ENCODE measurements around the gene RNU1-2. TPM values are rescaled to one million over a fixed set of nuclear protein-coding genes. Genes with fewer than 3 reads are reported as not detected.
"Not testable (repeated sequence)": the region's sequence is repeated elsewhere in the genome, so short reads cannot be mapped to it uniquely, and the experiment has no call there.

RNU1-2 gene
- total RNA-seq, 1 donor from 2014 or later, result 3,598 TPM

DNA sequence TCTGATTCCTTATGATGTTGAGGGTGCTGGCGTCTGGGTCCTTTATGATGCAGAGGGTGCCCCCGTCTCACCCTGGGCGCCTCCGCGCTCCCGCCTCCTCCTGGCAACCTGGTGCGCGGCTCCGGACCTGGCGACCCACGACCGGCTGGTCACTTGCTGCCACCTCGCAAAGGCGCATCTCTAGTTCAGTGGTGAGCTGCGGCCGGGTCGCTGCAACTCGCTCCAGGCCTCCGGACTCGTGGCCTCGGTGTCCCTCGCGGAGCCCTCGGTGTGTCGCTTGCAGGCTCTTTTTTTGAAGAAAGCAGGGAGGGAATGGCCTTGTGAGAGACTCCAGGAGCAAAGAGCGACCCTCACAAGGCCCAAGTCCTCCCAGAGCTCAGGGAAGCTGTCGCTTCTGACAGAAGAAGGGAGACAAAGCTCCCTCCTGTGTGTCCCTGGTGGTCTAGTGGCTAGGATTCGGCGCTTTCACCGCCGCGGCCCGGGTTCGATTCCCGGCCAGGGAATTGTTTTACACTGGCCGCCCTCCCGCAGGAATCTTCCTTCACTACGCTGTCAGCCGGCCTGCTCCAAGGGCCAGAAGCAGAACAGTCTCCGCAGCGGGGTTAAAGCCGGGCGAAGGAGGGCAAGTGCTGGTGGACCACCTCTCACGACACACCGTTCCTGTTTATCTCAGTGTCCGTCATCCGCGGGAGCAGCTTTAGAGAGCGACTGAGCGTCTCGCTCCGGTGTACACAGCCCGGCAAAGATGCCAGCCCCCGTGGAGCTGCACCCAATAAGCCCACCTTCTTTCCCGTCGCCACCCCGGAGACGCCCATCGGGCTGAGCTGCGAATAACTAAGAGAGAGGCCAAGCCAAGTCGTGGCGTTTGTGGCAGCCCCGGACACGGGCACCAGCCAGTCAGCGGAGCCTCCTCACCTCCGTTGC, 23.4 kb upstream of the RNU1-2 start:
- H3K27ac Mint-ChIP-seq (ENCODE audit: unreplicated experiment), result peak overlapping the region; percentile 55
- H3K9me3 Mint-ChIP-seq (ENCODE audit: unreplicated experiment), result peaks cover 13% of the 10 kb centered on the region
- peak; percentile 74 for DNase-seq
- peaks cover 19% of the 10 kb centered on the region for H3K4me1 Mint-ChIP-seq (ENCODE audit: low read depth, unreplicated experiment)
- H3K27me3 Mint-ChIP-seq (ENCODE audit: unreplicated experiment), result peaks cover 16% of the 10 kb centered on the region
- not testable (repeated sequence) for H3K36me3 Mint-ChIP-seq (ENCODE audit: unreplicated experiment)
- H3K4me3 Mint-ChIP-seq (ENCODE audit: unreplicated experiment), result peak overlapping the region; percentile 90

DNA sequence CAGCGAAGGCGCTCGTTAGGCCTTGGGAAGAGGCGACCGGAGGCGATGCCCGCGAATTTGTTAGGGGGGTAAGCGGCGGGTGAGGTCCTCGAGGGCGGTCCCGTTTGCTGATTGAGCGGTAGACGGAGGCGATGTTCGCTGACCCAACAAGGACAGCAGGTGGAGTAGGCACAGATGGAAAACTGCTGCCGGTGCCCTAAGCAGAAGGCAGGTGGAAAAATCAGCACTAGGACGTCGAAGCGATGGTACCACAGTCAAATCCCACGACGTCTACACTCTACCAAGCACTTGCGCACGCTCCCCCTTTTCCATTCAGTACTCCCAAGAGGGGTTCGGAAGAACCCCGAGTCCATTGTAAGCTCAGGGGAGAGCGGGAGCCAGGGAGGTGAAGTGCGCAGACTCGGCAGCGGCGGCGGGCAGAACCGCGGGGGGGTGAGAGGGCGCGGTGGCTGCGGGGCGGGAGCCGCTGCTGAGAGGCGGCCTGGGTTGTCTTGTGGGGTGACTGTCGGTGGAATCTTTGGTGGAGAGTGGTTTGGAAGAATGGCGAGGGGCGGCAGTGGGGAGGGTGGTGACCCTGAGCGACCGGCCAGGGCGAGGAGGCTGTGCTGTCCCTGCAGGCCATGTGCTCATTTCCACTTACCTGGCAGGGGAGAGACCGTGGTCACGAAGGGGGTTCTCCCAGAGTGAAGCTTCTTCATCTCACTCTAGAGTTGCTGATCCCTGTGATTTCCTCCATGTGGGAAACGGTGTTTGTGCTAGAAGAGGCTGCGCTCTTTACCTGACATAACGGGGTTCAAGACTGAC, 22.5 kb upstream of the RNU1-2 start:
- Mint-ChIP-seq H3K9me3 (ENCODE audit: unreplicated experiment) (peaks cover 13% of the 10 kb centered on the region), H3K4me3 (ENCODE audit: unreplicated experiment) (peak overlapping the region; percentile 90), H3K4me1 (ENCODE audit: low read depth, unreplicated experiment) (peaks cover 19% of the 10 kb centered on the region), H3K27ac (ENCODE audit: unreplicated experiment) (peak overlapping the region; percentile 53), H3K27me3 (ENCODE audit: unreplicated experiment) (peaks cover 16% of the 10 kb centered on the region)
- H3K36me3 Mint-ChIP-seq (ENCODE audit: unreplicated experiment), result not testable (repeated sequence)
- DNase-seq, result peak; percentile 76

DNA sequence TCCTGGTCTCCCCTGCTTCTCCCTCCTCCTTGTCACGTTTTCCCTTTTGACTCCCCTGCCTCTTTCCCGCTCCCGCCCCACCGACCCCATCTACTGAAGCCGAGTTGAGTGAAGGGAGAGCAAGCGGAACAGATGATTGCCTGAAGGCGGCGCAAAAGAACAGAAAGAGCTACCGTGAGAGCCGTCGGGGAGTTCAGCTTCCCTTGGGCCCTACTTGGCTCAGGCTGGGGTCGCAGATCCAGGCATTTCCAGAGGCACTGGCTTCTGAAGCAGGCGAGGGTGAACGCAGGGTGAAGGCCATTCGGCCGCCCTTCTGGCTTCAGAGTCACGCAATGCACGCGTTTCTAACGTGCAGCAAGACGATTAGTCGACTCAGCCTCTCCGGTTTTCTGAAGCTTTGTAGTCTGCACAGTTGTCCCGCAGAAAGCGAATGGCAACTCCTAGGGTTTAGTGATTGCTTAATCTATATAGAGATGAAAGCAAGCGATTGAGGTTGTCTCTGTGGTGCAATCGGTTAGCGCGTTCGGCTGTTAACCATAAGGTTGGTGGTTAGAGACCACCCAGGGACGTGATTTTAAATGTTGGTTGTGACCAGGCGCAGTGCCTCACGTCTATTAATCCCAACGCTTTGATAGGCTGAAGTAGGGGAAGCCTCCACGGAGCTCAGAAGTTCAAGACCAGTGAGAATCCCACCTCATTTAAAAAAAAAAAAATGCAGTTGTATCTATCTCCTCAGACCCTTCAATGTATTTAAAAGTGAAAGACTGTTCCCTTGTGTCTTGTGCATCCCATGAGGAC, 20.6 kb upstream of the RNU1-2 start:
- not testable (repeated sequence) for H3K27ac Mint-ChIP-seq (ENCODE audit: unreplicated experiment); DNase-seq; H3K36me3 Mint-ChIP-seq (ENCODE audit: unreplicated experiment); H3K4me3 Mint-ChIP-seq (ENCODE audit: unreplicated experiment)
- Mint-ChIP-seq H3K4me1 (ENCODE audit: low read depth, unreplicated experiment) (peaks cover 13% of the 10 kb centered on the region), H3K27me3 (ENCODE audit: unreplicated experiment) (peaks cover 16% of the 10 kb centered on the region), H3K9me3 (ENCODE audit: unreplicated experiment) (peaks cover 13% of the 10 kb centered on the region)

DNA sequence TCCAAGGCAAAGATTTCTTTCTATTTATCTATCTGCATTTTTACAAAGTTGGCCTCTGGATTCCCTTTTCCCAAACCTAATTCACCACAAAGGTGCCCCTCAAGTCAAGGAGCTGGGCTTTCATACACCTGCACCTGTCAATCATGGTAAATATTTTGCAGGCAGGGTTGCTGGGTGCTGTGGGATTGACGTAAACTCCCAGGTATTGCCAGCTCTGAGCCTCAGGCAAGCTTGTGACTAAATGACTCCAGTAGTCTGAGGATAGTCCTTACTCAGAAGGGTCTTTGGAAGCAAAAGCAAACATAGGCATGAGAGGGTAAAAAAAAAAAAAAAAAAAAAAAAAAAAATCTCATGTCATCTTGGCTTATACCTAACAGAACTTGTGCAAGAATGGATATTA, 14.0 kb upstream of the RNU1-2 start:
- not testable (repeated sequence) for H3K27me3 Mint-ChIP-seq (ENCODE audit: unreplicated experiment); H3K4me1 Mint-ChIP-seq (ENCODE audit: low read depth, unreplicated experiment); H3K9me3 Mint-ChIP-seq (ENCODE audit: unreplicated experiment); H3K4me3 Mint-ChIP-seq (ENCODE audit: unreplicated experiment); H3K27ac Mint-ChIP-seq (ENCODE audit: unreplicated experiment); DNase-seq; H3K36me3 Mint-ChIP-seq (ENCODE audit: unreplicated experiment)

DNA sequence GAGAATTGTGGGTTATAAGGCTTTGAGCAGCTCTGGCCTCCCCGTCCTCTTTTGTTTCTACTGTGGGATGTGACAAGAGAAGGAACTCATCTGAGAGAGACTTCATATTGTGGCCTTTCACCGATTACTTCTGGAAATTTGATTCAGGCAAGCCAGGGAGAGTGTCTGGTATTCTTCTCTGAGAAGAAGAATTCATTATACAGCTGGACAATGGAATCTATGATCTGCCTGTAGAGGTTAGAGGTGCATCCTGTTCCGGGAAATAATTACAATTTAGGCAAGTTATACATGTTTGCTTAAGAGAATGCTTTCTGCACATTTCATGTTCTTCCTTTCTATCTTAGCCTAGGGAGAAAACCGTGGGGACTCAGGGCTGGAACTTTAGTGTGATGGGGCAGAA, 12.8 kb upstream of the RNU1-2 start:
- H3K27ac Mint-ChIP-seq (ENCODE audit: unreplicated experiment), result no peak overlapping the region
- H3K36me3 Mint-ChIP-seq (ENCODE audit: unreplicated experiment), result no peaks in the 10 kb centered on the region
- no peak overlapping the region for H3K4me3 Mint-ChIP-seq (ENCODE audit: unreplicated experiment)
- TF ChIP-seq, protein P1, sequence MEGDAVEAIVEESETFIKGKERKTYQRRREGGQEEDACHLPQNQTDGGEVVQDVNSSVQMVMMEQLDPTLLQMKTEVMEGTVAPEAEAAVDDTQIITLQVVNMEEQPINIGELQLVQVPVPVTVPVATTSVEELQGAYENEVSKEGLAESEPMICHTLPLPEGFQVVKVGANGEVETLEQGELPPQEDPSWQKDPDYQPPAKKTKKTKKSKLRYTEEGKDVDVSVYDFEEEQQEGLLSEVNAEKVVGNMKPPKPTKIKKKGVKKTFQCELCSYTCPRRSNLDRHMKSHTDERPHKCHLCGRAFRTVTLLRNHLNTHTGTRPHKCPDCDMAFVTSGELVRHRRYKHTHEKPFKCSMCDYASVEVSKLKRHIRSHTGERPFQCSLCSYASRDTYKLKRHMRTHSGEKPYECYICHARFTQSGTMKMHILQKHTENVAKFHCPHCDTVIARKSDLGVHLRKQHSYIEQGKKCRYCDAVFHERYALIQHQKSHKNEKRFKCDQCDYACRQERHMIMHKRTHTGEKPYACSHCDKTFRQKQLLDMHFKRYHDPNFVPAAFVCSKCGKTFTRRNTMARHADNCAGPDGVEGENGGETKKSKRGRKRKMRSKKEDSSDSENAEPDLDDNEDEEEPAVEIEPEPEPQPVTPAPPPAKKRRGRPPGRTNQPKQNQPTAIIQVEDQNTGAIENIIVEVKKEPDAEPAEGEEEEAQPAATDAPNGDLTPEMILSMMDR (IDR thresholded peaks at IDR 0.05; ENCODE audit: partially characterized antibody, unreplicated experiment), result no peak
- DNase-seq, result no peak
- no peaks in the 10 kb centered on the region for H3K9me3 Mint-ChIP-seq (ENCODE audit: unreplicated experiment)
- H3K4me1 Mint-ChIP-seq (ENCODE audit: low read depth, unreplicated experiment), result no peaks in the 10 kb centered on the region
- H3K27me3 Mint-ChIP-seq (ENCODE audit: unreplicated experiment), result peaks cover 1% of the 10 kb centered on the region

DNA sequence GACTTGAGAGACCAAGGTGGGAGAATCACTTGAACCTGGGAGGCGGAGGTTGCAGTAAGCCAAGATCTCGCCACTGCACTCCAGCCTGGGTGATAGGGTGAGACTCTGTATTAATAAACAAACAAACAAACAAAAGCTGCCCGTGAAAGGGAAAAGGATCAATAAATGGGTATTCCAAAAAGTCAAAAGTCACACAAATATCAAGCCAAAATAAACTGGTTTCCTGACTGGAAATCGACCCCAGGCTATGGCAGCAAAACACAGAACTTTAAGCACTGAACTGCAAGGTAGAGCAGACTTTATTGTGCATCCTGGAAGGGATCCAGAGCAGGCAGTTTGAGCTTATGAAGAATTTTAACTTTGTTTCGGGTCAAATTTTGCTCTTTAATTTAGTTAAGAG, 11.3 kb upstream of the RNU1-2 start:
- not testable (repeated sequence) for H3K9me3 Mint-ChIP-seq (ENCODE audit: unreplicated experiment); H3K4me3 Mint-ChIP-seq (ENCODE audit: unreplicated experiment); H3K36me3 Mint-ChIP-seq (ENCODE audit: unreplicated experiment); H3K27me3 Mint-ChIP-seq (ENCODE audit: unreplicated experiment); H3K4me1 Mint-ChIP-seq (ENCODE audit: low read depth, unreplicated experiment); H3K27ac Mint-ChIP-seq (ENCODE audit: unreplicated experiment); DNase-seq

Measured in glutamatergic neuron (in vitro differentiated cells).